Breast epithelium (tissue), 4 donors: ENCODE results near the gene KCNIP1. TPM values are rescaled to one million over a fixed set of nuclear protein-coding genes. Genes with fewer than 3 reads are reported as not detected.
A peak's percentile ranks its signal among the peaks of the same experiment; 100 is the strongest.

Source experiments
- DNase-seq, 2 donors: peaks; one replicate each; pipeline ENCODE4 v3.0.0-alpha.2; 2019; ENCODE audit warnings: low spot score in 2 of 2
- H3K27ac ChIP-seq, 2 donors: fragments of 200-600 bp; sonication (generic) in 1 of 2; one replicate each; pipeline ENCODE4 v1.5.1; 2016 to 2019; ENCODE audit warnings: mild to moderate bottlenecking in 1 of 2
- H3K27me3 ChIP-seq, 2 donors: fragments of 200-600 bp; sonication (generic) in 1 of 2; one replicate each; pipeline versions ENCODE4 v1.5.1 to v1.6.0; 2017 to 2019; ENCODE audit warnings: control low read depth in 1 of 2, mild to moderate bottlenecking in 1 of 2
- H3K36me3 ChIP-seq: fragments of 200-600 bp; one replicate; pipeline ENCODE4 v1.5.1; 2019
- H3K4me1 ChIP-seq, 2 donors: fragments of 200-600 bp; sonication (generic); one replicate each; pipeline ENCODE4 v1.5.1; 2016 to 2019; ENCODE audit warnings: control low read depth in 1 of 2
- H3K4me3 ChIP-seq, 3 donors: fragments of 200-600 bp; sonication (generic); 1 replicate in 2 of 3; 2 replicates in 1 of 3; pipeline ENCODE4 v1.5.1; 2016 to 2019; ENCODE audit warnings: mild to moderate bottlenecking in 3 of 3, moderate library complexity in 2 of 3
- H3K9me3 ChIP-seq, 2 donors: fragments of 200-600 bp; sonication (generic) in 1 of 2; one replicate each; pipeline ENCODE4 v1.5.1; 2016 to 2019; ENCODE audit warnings: control low read depth in 1 of 2
- CTCF ChIP-seq, 3 donors: fragments of 450-650 bp; IDR thresholded peaks; one replicate each; pipeline ENCODE4 v1.5.1; 2016 to 2017; ENCODE audit warnings: antibody characterized with exemption in 3 of 3, mild to moderate bottlenecking in 3 of 3, moderate library complexity in 3 of 3
- POLR2A ChIP-seq: fragments of 450-650 bp; IDR thresholded peaks from one replicate; pipeline ENCODE4 v1.6.1; 2016; ENCODE audit warnings: antibody characterized with exemption, mild to moderate bottlenecking, moderate library complexity
- POLR2AphosphoS5 ChIP-seq, 3 donors: sonication (generic); formaldehyde crosslinking; IDR thresholded peaks; one replicate each; pipeline ENCODE4 v1.6.1; 2017; ENCODE audit warnings: antibody characterized with exemption in 3 of 3
- intact Hi-C: fragments of 100-400 bp; cut with DNase I; formaldehyde crosslinking; loops from one replicate; pipeline ENCODE4 v1.15.1; 2023; ENCODE audit warnings: low total_unique reads
- total RNA-seq, 3 donors: library from RNA; depleted of rRNA; stranded (reverse); fragments of >200 nt; gene quantifications; one replicate each; pipeline ENCODE4 v1.1.0, GENCODE V29; 2016

Gene KCNIP1
- total RNA-seq, 3 donors from 2014 or later = 1.0 to 1.6 TPM; not detected in 1

- no peak overlapping the region for H3K27ac ChIP-seq
- H3K27me3 ChIP-seq = no peaks in the 10 kb centered on the region
- intact Hi-C loops = no loop called here
- no peak for TF ChIP-seq POLR2AphosphoS5 (IDR thresholded peaks at IDR 0.05)
- no peak for TF ChIP-seq POLR2A
- peak in 2 of 3 donors; percentile 27 to 31 for TF ChIP-seq CTCF (IDR thresholded peaks at IDR 0.05)
- H3K36me3 ChIP-seq = no peaks in the 10 kb centered on the region
- peak in 1 of 2 donors; percentile 44 for DNase-seq
- H3K9me3 ChIP-seq = no peaks in the 10 kb centered on the region
- H3K4me3 ChIP-seq = no peak overlapping the region
- no peaks in the 10 kb centered on the region for H3K4me1 ChIP-seq
Measured at GRCh38 chr5:170623576-170624181, 119.9 kb downstream of the KCNIP1 start.

- Histone ChIP-seq H3K9me3 (no peaks in the 10 kb centered on the region), H3K4me3 (no peak overlapping the region), H3K27ac (no peak overlapping the region), H3K4me1 (no peaks in the 10 kb centered on the region), H3K27me3 (no peaks in the 10 kb centered on the region), H3K36me3 (no peaks in the 10 kb centered on the region)
- intact Hi-C loops = no loop called here
- no peak for DNase-seq
- TF ChIP-seq POLR2A = no peak
- TF ChIP-seq CTCF (IDR thresholded peaks at IDR 0.05) = no peak
- TF ChIP-seq POLR2AphosphoS5 (IDR thresholded peaks at IDR 0.05) = no peak
Measured at GRCh38 chr5:170625221-170626165, 121.7 kb downstream of the KCNIP1 start.

GRCh38 chr5:170626507-170627150 lies 122.8 kb downstream of the KCNIP1 start:
- Histone ChIP-seq H3K4me1 (no peaks in the 10 kb centered on the region), H3K27me3 (no peaks in the 10 kb centered on the region), H3K9me3 (no peaks in the 10 kb centered on the region), H3K27ac (no peak overlapping the region), H3K4me3 (no peak overlapping the region), H3K36me3 (no peaks in the 10 kb centered on the region)
- TF ChIP-seq POLR2A (no peak), POLR2AphosphoS5 (IDR thresholded peaks at IDR 0.05) (no peak), CTCF (IDR thresholded peaks at IDR 0.05) (no peak)
- intact Hi-C loops = no loop called here
- peak in 1 of 2 donors; percentile 20 for DNase-seq

GRCh38 chr5:170627271-170627670 lies 123.5 kb downstream of the KCNIP1 start:
- Histone ChIP-seq H3K4me1 (no peaks in the 10 kb centered on the region), H3K27me3 (no peaks in the 10 kb centered on the region), H3K9me3 (no peaks in the 10 kb centered on the region), H3K36me3 (no peaks in the 10 kb centered on the region), H3K4me3 (no peak overlapping the region), H3K27ac (no peak overlapping the region)
- DNase-seq = peak in 1 of 2 donors; percentile 35
- no peak for TF ChIP-seq CTCF (IDR thresholded peaks at IDR 0.05)
- no peak for TF ChIP-seq POLR2A
- no peak for TF ChIP-seq POLR2AphosphoS5 (IDR thresholded peaks at IDR 0.05)
- intact Hi-C loops = no loop called here
